H4 (cell line): ENCODE results near the gene ANKRD44. TPM values are rescaled to one million over a fixed set of nuclear protein-coding genes. Genes with fewer than 3 reads are reported as not detected.
"Not testable (repeated sequence)": the region's sequence is repeated elsewhere in the genome, so short reads cannot be mapped to it uniquely, and the experiment has no call there.

ENCODE experiments used
- DNase-seq: peaks from one replicate; pipeline ENCODE4 v3.0.0-alpha.2; 2015; ENCODE audit warnings: low spot score
- total RNA-seq: library from RNA; depleted of rRNA; stranded (reverse); fragments of >200 nt; shearing (Covaris generic); gene quantifications from 2 replicates; pipeline ENCODE4 v1.2.3, GENCODE V29; 2014

The ANKRD44 gene
- total RNA-seq, 1 experiment from 2014 or later = 4.0 TPM

GRCh38 chr2:197076652-197077051 lies 233.9 kb downstream of the ANKRD44 start:
- no peak for DNase-seq

GRCh38 chr2:197075754-197076337 lies 234.7 kb downstream of the ANKRD44 start:
- no peak for DNase-seq

GRCh38 chr2:197075281-197075680 lies 235.3 kb downstream of the ANKRD44 start:
- no peak for DNase-seq

- no peak for DNase-seq
Measured at GRCh38 chr2:197073701-197074433, 236.7 kb downstream of the ANKRD44 start.

GRCh38 chr2:197073270-197073669 lies 237.3 kb downstream of the ANKRD44 start:
- no peak for DNase-seq

GRCh38 chr2:197072533-197072932 lies 238.0 kb downstream of the ANKRD44 start:
- no peak for DNase-seq

GRCh38 chr2:197071790-197072436 lies 238.7 kb downstream of the ANKRD44 start:
- no peak for DNase-seq

GRCh38 chr2:197071213-197071612 lies 239.4 kb downstream of the ANKRD44 start:
- no peak for DNase-seq

- no peak for DNase-seq
Measured at GRCh38 chr2:197069958-197070357, 240.6 kb downstream of the ANKRD44 start.

GRCh38 chr2:197062574-197062973 lies 248.0 kb downstream of the ANKRD44 start:
- not testable (repeated sequence) for DNase-seq

GRCh38 chr2:197059477-197059876 lies 251.1 kb downstream of the ANKRD44 start:
- DNase-seq = no peak

GRCh38 chr2:197058777-197059300 lies 251.7 kb downstream of the ANKRD44 start:
- no peak for DNase-seq

- no peak for DNase-seq
Measured at GRCh38 chr2:197057959-197058358, 252.6 kb downstream of the ANKRD44 start.

- no peak for DNase-seq
Measured at GRCh38 chr2:197055045-197055444, 255.5 kb downstream of the ANKRD44 start.

- no peak for DNase-seq
Measured at GRCh38 chr2:197054437-197054836, 256.1 kb downstream of the ANKRD44 start.

- no peak for DNase-seq
Measured at GRCh38 chr2:197052356-197052755, 258.2 kb downstream of the ANKRD44 start.

GRCh38 chr2:197045115-197045514 lies 265.5 kb downstream of the ANKRD44 start:
- DNase-seq = no peak

GRCh38 chr2:197042739-197043196 lies 267.8 kb downstream of the ANKRD44 start:
- DNase-seq = no peak

GRCh38 chr2:197037863-197038398 lies 272.6 kb downstream of the ANKRD44 start:
- no peak for DNase-seq

- no peak for DNase-seq
Measured at GRCh38 chr2:197035002-197035401, 275.6 kb downstream of the ANKRD44 start.

- DNase-seq = no peak
Measured at GRCh38 chr2:197034292-197034691, 276.3 kb downstream of the ANKRD44 start.

- DNase-seq = no peak
Measured at GRCh38 chr2:197033222-197033621, 277.4 kb downstream of the ANKRD44 start.
